AG04449 (cell line): ENCODE data around the gene SEC14L6.
"Not testable (repeated sequence)": the region's sequence is repeated elsewhere in the genome, so short reads cannot be mapped to it uniquely, and the experiment has no call there.

Experiments
- CTCF ChIA-PET: fragments of 350-600 bp; formaldehyde crosslinking; extraction: SDS; loops from one replicate; lab custom pipeline; 2021; ENCODE audit warnings: antibody characterized with exemption; lab: Yijun Ruan, JAX
- POLR2A ChIA-PET: fragments of 400-600, 350-600 bp; formaldehyde crosslinking; extraction: SDS; loops from one replicate; lab custom pipeline; 2020; ENCODE audit warnings: antibody characterized with exemption, inconsistent platforms; lab: Yijun Ruan, JAX
- DNase-seq: peaks from one replicate; pipeline ENCODE4 v3.0.0-alpha.2; 2010; ENCODE audit warnings: low read depth, low spot score
- H3K4me3 ChIP-seq: 2 replicates; pipeline ENCODE4 v1.5.1; 2011; ENCODE audit warnings: low read depth, mild to moderate bottlenecking, control low read depth, low read length
- CTCF ChIP-seq: IDR thresholded peaks from one replicate; pipeline ENCODE4 v1.5.1; 2011; ENCODE audit warnings: mild to moderate bottlenecking, moderate library complexity, low read length, control low read depth, inconsistent platforms; ENCODE audit not compliant: insufficient read depth; ENCODE audit errors: missing control alignments

The SEC14L6 gene

GRCh38 chr22:30542811-30543188 lies 3.7 kb downstream of the SEC14L6 start:
- POLR2A ChIA-PET: no interaction called here
- no peak overlapping the region for H3K4me3 ChIP-seq
- no peak for TF ChIP-seq CTCF
- DNase-seq: no peak
- CTCF ChIA-PET: interaction anchor here (1.2 to 2.7 kb wide), 2 partner anchors 9 to 57 kb away, joined by 3 to 9 read pairs; no protein-coding TSS in a partner anchor

GRCh38 chr22:30541961-30542810 lies 4.4 kb downstream of the SEC14L6 start:
- H3K4me3 ChIP-seq: 0 out of 2 replicates have a peak overlapping the region, but pooled peaks have one; percentile 1
- TF ChIP-seq CTCF: no peak
- CTCF ChIA-PET: interaction anchor here (1.2 to 2.7 kb wide), 2 partner anchors 32 to 57 kb away, joined by 3 to 9 read pairs; no protein-coding TSS in a partner anchor
- POLR2A ChIA-PET: no interaction called here
- no peak for DNase-seq

- CTCF ChIA-PET: interaction anchor here (0.8 to 2.7 kb wide), 3 partner anchors 31 to 56 kb away, joined by 3 to 9 read pairs (median 3); no protein-coding TSS in a partner anchor
- POLR2A ChIA-PET, H3K4me3 ChIP-seq, DNase-seq: not testable (repeated sequence)
Measured at GRCh38 chr22:30541511-30541910, 5.0 kb downstream of the SEC14L6 start.

- H3K4me3 ChIP-seq: no peak overlapping the region
- POLR2A ChIA-PET: no interaction called here
- no peak for DNase-seq
- TF ChIP-seq CTCF: no peak
- CTCF ChIA-PET: no interaction called here
Measured at GRCh38 chr22:30539368-30539767, 7.2 kb downstream of the SEC14L6 start.

- DNase-seq: no peak
- ChIA-PET POLR2A (no interaction called here), CTCF (no interaction called here)
- no peak for TF ChIP-seq CTCF
- H3K4me3 ChIP-seq: no peak overlapping the region
Measured at GRCh38 chr22:30538280-30538679, 8.3 kb downstream of the SEC14L6 start.

GRCh38 chr22:30537083-30537731 lies 9.3 kb downstream of the SEC14L6 start:
- TF ChIP-seq CTCF: no peak
- CTCF ChIA-PET: interaction anchor here (0.9 kb wide), 1 partner anchor 51 kb away, joined by 4 read pairs; no protein-coding TSS in a partner anchor
- no peak for DNase-seq
- H3K4me3 ChIP-seq: no peak overlapping the region
- POLR2A ChIA-PET: no interaction called here
